Measurements from ENCODE around the gene HP. TPM values are rescaled to one million over a fixed set of nuclear protein-coding genes. Genes with fewer than 3 reads are reported as not detected.
"Not testable (repeated sequence)": the region's sequence is repeated elsewhere in the genome, so short reads cannot be mapped to it uniquely, and the experiment has no call there.

HP gene
- polyA plus RNA-seq, 3 donors, result 49.0 to 576 (median 128) TPM

GRCh38 chr16:72033437-72033836 lies 20.9 kb upstream of the HP start:
- no peak overlapping the region for H3K27ac ChIP-seq (ENCODE audit: low read depth, low read length)
- 70 to 74% (median 73%) methylated on average over 4 of the region's 4 CpGs for WGBS, 3 donors

GRCh38 chr16:72036098-72036497 lies 18.2 kb upstream of the HP start:
- 77 to 82% (median 79%) methylated on average over 5 of the region's 5 CpGs for WGBS, 3 donors
- H3K27ac ChIP-seq (ENCODE audit: low read depth, low read length), result no peak overlapping the region

- no peak overlapping the region for H3K27ac ChIP-seq (ENCODE audit: low read depth, low read length)
- WGBS, 3 donors, result 11 to 38% (median 30%) methylated on average over 2 of the region's 2 CpGs
These were observed 12.1 kb upstream of the HP start for GRCh38 chr16:72042157-72042660.

GRCh38 chr16:72043058-72043457 lies 11.2 kb upstream of the HP start:
- H3K27ac ChIP-seq (ENCODE audit: low read depth, low read length), result no peak overlapping the region
- WGBS, 3 donors, result 57 to 67% (median 59%) methylated on average over 3 of the region's 3 CpGs

GRCh38 chr16:72043539-72043938 lies 10.8 kb upstream of the HP start:
- 91 to 100% (median 93%) methylated on average over 1 of the region's 1 CpG for WGBS, 3 donors
- H3K27ac ChIP-seq (ENCODE audit: low read depth, low read length), result no peak overlapping the region

GRCh38 chr16:72044296-72044695 lies 10.0 kb upstream of the HP start:
- 66 to 73% (median 70%) methylated on average over 6 of the region's 6 CpGs for WGBS, 3 donors
- H3K27ac ChIP-seq (ENCODE audit: low read depth, low read length), result no peak overlapping the region

- H3K27ac ChIP-seq (ENCODE audit: low read depth, low read length), result no peak overlapping the region
- WGBS, 3 donors, result 58 to 62% (median 59%) methylated on average over 2 of the region's 2 CpGs
These were observed 9.4 kb upstream of the HP start for GRCh38 chr16:72044825-72045359.

GRCh38 chr16:72049110-72049509 lies 5.2 kb upstream of the HP start:
- no peak overlapping the region for H3K27ac ChIP-seq (ENCODE audit: low read depth, low read length)

- 55 to 85% (median 63%) methylated on average over 4 of the region's 4 CpGs for WGBS, 3 donors
- H3K27ac ChIP-seq (ENCODE audit: low read depth, low read length), result no peak overlapping the region
These were observed 3.4 kb upstream of the HP start for GRCh38 chr16:72050769-72051464.

GRCh38 chr16:72051818-72052217 lies 2.5 kb upstream of the HP start:
- WGBS, 3 donors, result 38 to 85% (median 39%) methylated on average over 2 of the region's 2 CpGs
- no peak overlapping the region for H3K27ac ChIP-seq (ENCODE audit: low read depth, low read length)

- no peak overlapping the region for H3K27ac ChIP-seq (ENCODE audit: low read depth, low read length)
- 86 to 88% (median 86%) methylated on average over 4 of the region's 4 CpGs for WGBS, 3 donors
These were observed 1.6 kb downstream of the HP start for GRCh38 chr16:72055911-72056310.

- WGBS, 3 donors, result 67 to 69% methylated on average over 1 to 2 of the region's 6 CpGs; no CpG with 5 or more reads in 1 of the 3 donors
- not testable (repeated sequence) for H3K27ac ChIP-seq (ENCODE audit: low read depth, low read length)
These were observed 3.0 kb downstream of the HP start for GRCh38 chr16:72057313-72057712.

- 67 to 77% (median 72%) methylated on average over 5 to 7 of the region's 7 CpGs for WGBS, 3 donors
These were observed 4.8 kb downstream of the HP start for GRCh38 chr16:72059060-72059459.

GRCh38 chr16:72060405-72060804 lies 6.1 kb downstream of the HP start:
- no peak overlapping the region for H3K27ac ChIP-seq (ENCODE audit: low read depth, low read length)
- WGBS, 3 donors, result 90 to 93% (median 93%) methylated on average over 9 of the region's 9 CpGs

More at GRCh38 chr16:72059060-72059459, 4.8 kb downstream of the HP start:
- not testable (repeated sequence) for H3K27ac ChIP-seq (ENCODE audit: low read depth, low read length)

- H3K27ac ChIP-seq (ENCODE audit: low read depth, low read length), result no peak overlapping the region
- WGBS, 3 donors, result 94 to 100% (median 98%) methylated on average over 1 of the region's 1 CpG
These were observed 7.3 kb downstream of the HP start for GRCh38 chr16:72061564-72061963.

GRCh38 chr16:72064361-72064894 lies 10.1 kb downstream of the HP start:
- WGBS, 3 donors, result 88 to 93% (median 91%) methylated on average over 10 of the region's 10 CpGs
- H3K27ac ChIP-seq (ENCODE audit: low read depth, low read length), result no peak overlapping the region

- 0 to 11% (median 10%) methylated on average over 1 of the region's 1 CpG for WGBS, 3 donors
- H3K27ac ChIP-seq (ENCODE audit: low read depth, low read length), result no peak overlapping the region
These were observed 12.4 kb downstream of the HP start for GRCh38 chr16:72066747-72067146.

GRCh38 chr16:72068930-72069329 lies 14.6 kb downstream of the HP start:
- WGBS, 3 donors, result 53 to 70% (median 59%) methylated on average over 4 of the region's 4 CpGs
- H3K27ac ChIP-seq (ENCODE audit: low read depth, low read length), result no peak overlapping the region

- 23 to 62% (median 53%) methylated on average over 12 of the region's 12 CpGs for WGBS, 3 donors
- no peak overlapping the region for H3K27ac ChIP-seq (ENCODE audit: low read depth, low read length)
These were observed 18.4 kb downstream of the HP start for GRCh38 chr16:72072514-72073342.

Measured in adipose tissue (tissue), 3 donors.